ENCODE results near the gene CELF3. TPM values are rescaled to one million over a fixed set of nuclear protein-coding genes. Genes with fewer than 3 reads are reported as not detected.

CELF3 gene
- not detected for total RNA-seq

DNA sequence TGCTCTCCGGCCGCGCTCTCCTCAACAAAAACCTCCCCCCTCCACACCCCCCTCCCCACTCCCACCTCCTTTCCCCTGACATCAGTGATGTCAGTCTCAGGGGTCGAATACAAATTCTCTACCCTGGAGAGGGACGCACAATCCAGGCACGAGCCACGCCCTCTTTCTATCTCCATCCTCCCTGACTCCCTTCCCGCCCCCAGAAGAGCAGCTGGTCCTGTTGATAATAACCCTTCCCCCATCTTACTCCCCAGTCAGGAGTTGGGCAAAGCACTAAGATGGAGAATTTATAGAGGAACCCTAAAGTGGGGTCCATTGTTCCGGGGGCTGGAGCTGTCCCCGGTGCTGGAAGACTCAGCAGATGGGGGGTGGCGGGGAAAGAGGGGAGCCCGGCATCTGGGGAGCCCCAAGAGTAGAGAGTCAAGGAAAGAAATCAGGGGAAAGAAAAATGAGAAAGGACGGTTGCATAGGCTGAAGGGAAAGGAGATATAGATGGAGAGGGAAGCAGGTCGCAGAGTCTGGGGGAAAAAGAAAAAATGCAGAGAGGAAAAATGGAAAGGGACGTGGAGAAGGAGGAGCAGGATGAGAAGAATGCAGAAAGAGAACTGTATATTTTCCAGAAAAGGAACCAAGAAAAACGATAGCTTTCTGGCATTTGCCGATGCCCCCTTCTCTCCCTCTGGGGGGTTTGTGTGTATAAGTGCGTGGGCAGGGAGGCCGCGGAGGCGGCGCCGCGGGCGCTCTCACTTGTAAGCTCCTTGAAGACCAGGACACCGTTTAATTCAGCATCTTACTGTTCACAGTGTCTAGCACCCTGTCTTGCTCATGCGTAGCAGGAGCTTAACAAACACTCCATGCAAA, at the start of gene CELF3:
CELF3 (minus strand) TSS at position 33 of the 861 bp plus-strand sequence. CDS start 783 bp downstream, outside the sequence.
- ChIA-PET CTCF (interaction anchor here (0.8 to 3.3 kb wide), 6 partner anchors 10 to 139 kb away, joined by 3 to 12 read pairs (median 3); no protein-coding TSS in a partner anchor), POLR2A (interaction anchor here (0.8 to 1.0 kb wide), 2 partner anchors 20 to 73 kb away, joined by 3 read pairs; partner anchors contain the start of gene TDRKH)
- H3K4me1 Mint-ChIP-seq (ENCODE audit: low read depth): peaks cover 20% of the 10 kb centered on the region
- no peaks in the 10 kb centered on the region for H3K36me3 Mint-ChIP-seq (ENCODE audit: low read depth)
- intact Hi-C loops (cut with micrococcal nuclease): no loop called here
- DNase-seq (peak; percentile 24), ATAC-seq (peak; percentile 24)
- H3K9me3 Mint-ChIP-seq: no peaks in the 10 kb centered on the region
- no peak within 1 kb of the TSS for H3K4me3 Mint-ChIP-seq
- H3K27me3 Mint-ChIP-seq: peaks cover 54% of the 10 kb centered on the region
- H3K27ac Mint-ChIP-seq: no peak within 1 kb of the TSS
- TF ChIP-seq, protein P1, sequence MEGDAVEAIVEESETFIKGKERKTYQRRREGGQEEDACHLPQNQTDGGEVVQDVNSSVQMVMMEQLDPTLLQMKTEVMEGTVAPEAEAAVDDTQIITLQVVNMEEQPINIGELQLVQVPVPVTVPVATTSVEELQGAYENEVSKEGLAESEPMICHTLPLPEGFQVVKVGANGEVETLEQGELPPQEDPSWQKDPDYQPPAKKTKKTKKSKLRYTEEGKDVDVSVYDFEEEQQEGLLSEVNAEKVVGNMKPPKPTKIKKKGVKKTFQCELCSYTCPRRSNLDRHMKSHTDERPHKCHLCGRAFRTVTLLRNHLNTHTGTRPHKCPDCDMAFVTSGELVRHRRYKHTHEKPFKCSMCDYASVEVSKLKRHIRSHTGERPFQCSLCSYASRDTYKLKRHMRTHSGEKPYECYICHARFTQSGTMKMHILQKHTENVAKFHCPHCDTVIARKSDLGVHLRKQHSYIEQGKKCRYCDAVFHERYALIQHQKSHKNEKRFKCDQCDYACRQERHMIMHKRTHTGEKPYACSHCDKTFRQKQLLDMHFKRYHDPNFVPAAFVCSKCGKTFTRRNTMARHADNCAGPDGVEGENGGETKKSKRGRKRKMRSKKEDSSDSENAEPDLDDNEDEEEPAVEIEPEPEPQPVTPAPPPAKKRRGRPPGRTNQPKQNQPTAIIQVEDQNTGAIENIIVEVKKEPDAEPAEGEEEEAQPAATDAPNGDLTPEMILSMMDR (IDR thresholded peaks at IDR 0.05): no peak

DNA sequence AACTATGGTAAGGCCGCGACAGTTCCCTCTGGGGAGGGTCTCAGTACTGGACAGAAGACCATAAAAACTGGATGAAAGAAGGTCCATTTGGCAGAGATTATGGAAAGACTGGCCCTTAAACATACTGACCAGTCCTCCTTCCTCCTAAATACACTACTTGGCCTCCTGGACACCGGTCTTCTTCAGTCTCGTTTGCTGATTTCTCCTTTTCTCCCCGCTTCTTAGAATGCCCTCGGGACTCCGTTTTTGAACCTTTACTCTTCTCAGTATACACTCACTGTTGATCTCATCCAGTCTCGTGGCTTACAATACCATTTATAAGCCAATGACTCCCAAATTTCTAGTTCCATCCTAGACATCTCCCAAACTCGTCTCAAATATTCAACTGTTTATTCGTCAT, 47.4 kb upstream of the CELF3 start:
- ChIA-PET POLR2A (interaction anchor here (0.8 to 1.9 kb wide), 11 partner anchors 8 to 144 kb away, joined by 3 to 9 read pairs (median 5); partner anchors contain the start of gene C2CD4D), CTCF (interaction anchor here (1.9 to 2.9 kb wide), 2 partner anchors 26 to 72 kb away, joined by 12 to 13 read pairs; partner anchors contain the start of gene TDRKH)
- peak overlapping the region; percentile 83 for H3K4me3 Mint-ChIP-seq
- ATAC-seq (no peak), DNase-seq (no peak)
- peak overlapping the region; percentile 95 for H3K27ac Mint-ChIP-seq
- TF ChIP-seq, protein P1 (IDR thresholded peaks at IDR 0.05): no peak
- H3K9me3 Mint-ChIP-seq: no peaks in the 10 kb centered on the region
- H3K4me1 Mint-ChIP-seq (ENCODE audit: low read depth): peaks cover 22% of the 10 kb centered on the region
- intact Hi-C loops (cut with micrococcal nuclease): loop anchor here (5.0 kb wide), 1 partner anchor 73 kb away; the partner anchor contains the start of gene C2CD4D
- H3K27me3 Mint-ChIP-seq: no peaks in the 10 kb centered on the region
- H3K36me3 Mint-ChIP-seq (ENCODE audit: low read depth): peaks cover 27% of the 10 kb centered on the region

DNA sequence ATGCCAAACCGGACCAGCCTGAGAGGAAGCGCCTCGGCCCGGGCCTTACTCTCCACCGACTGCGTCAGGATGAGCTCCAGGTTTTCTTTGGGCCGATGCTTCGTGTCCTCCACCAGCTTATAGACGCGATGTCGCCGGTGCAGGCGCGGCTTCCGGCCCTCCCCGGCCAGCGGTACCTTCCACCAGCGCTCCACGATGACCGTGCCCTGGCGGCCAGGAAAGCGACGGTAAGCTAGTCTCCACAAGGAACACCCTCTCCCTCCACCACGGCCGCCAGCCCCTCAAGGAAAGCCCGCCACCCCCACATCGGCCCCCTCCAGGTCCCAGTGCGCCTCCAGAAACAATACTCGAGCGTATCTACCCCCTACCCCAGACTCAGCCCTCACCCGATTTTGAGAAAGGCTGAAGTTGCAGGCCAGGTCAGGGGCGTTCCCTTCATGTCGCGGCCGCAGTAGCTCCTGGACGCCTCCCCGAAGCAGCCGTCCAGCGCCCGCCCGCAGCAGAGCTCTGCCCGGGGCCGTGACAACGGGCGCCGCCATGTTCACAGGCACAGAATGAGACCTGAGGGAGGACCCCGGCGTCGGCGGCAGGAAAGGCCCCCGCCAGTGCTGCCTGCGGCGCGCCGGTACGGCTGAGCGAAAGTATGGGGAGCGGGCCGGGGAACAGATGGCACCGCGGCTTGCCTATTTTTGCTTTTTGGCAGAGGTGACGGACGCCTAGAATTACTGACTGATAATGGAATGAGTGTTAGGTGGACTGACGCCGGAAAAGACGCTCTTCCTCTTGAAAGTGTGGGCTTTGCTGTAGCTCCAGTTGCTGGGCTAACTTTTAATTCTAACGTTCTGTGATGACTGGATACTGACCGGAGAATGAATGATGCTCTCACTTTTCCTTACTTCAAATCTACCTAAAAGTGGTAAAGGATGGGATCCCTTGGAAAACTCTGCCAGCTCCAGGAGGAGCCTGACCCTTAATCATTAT, 46.6 kb upstream of the CELF3 start, which contains the start of gene MRPL9:
MRPL9 (minus strand) TSS at position 556 of the 981 bp plus-strand sequence; CDS start at position 539, 17 bp downstream.
- H3K9me3 Mint-ChIP-seq: no peaks in the 10 kb centered on the region
- ATAC-seq: peak; percentile 99
- peaks cover 27% of the 10 kb centered on the region for H3K36me3 Mint-ChIP-seq (ENCODE audit: low read depth)

More for the DNA sequence above, 46.6 kb upstream of the CELF3 start, which contains the start of gene MRPL9:
- intact Hi-C loops (cut with micrococcal nuclease): loop anchor here (5.0 kb wide), 1 partner anchor 74 kb away; the partner anchor contains the start of gene C2CD4D
- ChIA-PET POLR2A (interaction anchor here (0.6 to 1.9 kb wide), 17 partner anchors 9 to 148 kb away, joined by 3 to 9 read pairs (median 4); partner anchors contain the start of gene C2CD4D), CTCF (interaction anchor here (0.8 to 2.9 kb wide), 7 partner anchors 10 to 142 kb away, joined by 3 to 13 read pairs (median 3); partner anchors contain the start of gene TDRKH)
- Mint-ChIP-seq H3K4me1 (ENCODE audit: low read depth) (peaks cover 18% of the 10 kb centered on the region), H3K4me3 (peak within 1 kb of the TSS; percentile 83), H3K27me3 (no peaks in the 10 kb centered on the region), H3K27ac (peak within 1 kb of the TSS; percentile 95)
- DNase-seq: peak; percentile 91
- TF ChIP-seq, protein P1 (IDR thresholded peaks at IDR 0.05): no peak
